ENCODE measurements around the gene ACSL3. TPM values are rescaled to one million over a fixed set of nuclear protein-coding genes. Genes with fewer than 3 reads are reported as not detected.

The ACSL3 gene
- total RNA-seq, 1 donor from 2014 or later, result 87.0 TPM

- Mint-ChIP-seq H3K36me3 (ENCODE audit: unreplicated experiment) (no peaks in the 10 kb centered on the region), H3K27ac (ENCODE audit: unreplicated experiment) (no peak overlapping the region), H3K27me3 (ENCODE audit: unreplicated experiment) (peaks cover 2% of the 10 kb centered on the region), H3K4me3 (ENCODE audit: unreplicated experiment) (no peak overlapping the region), H3K4me1 (ENCODE audit: low read depth, unreplicated experiment) (peaks cover 4% of the 10 kb centered on the region), H3K9me3 (ENCODE audit: unreplicated experiment) (no peaks in the 10 kb centered on the region)
- TF ChIP-seq, protein P1, sequence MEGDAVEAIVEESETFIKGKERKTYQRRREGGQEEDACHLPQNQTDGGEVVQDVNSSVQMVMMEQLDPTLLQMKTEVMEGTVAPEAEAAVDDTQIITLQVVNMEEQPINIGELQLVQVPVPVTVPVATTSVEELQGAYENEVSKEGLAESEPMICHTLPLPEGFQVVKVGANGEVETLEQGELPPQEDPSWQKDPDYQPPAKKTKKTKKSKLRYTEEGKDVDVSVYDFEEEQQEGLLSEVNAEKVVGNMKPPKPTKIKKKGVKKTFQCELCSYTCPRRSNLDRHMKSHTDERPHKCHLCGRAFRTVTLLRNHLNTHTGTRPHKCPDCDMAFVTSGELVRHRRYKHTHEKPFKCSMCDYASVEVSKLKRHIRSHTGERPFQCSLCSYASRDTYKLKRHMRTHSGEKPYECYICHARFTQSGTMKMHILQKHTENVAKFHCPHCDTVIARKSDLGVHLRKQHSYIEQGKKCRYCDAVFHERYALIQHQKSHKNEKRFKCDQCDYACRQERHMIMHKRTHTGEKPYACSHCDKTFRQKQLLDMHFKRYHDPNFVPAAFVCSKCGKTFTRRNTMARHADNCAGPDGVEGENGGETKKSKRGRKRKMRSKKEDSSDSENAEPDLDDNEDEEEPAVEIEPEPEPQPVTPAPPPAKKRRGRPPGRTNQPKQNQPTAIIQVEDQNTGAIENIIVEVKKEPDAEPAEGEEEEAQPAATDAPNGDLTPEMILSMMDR (IDR thresholded peaks at IDR 0.05; ENCODE audit: partially characterized antibody, unreplicated experiment), result no peak
- DNase-seq, result no peak
These were observed 31.9 kb downstream of the ACSL3 start for GRCh38 chr2:222892761-222893160.

DNA sequence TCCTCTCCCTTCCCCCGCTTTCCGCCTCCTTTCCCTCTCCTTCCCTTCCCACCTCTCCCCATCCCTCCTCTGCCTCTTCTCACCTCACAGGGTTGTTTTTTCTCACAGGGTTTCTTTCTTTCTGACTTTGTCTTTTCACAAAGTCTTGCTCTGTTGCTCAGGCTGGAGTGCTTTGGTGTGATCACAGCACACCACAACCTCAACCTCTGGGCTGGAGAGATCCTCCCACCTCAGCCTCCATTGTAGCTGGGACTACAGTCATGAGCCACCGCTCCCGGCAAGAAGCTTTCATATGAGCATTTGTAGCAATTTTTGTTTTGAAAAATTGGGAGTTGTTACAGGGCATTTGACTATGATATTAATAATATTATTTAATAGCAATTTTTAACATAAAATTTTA lies 32.9 kb downstream of the ACSL3 start:
- Mint-ChIP-seq H3K4me3 (ENCODE audit: unreplicated experiment) (no peak overlapping the region), H3K27me3 (ENCODE audit: unreplicated experiment) (peaks cover 2% of the 10 kb centered on the region), H3K4me1 (ENCODE audit: low read depth, unreplicated experiment) (peaks cover 4% of the 10 kb centered on the region), H3K27ac (ENCODE audit: unreplicated experiment) (no peak overlapping the region), H3K36me3 (ENCODE audit: unreplicated experiment) (no peaks in the 10 kb centered on the region), H3K9me3 (ENCODE audit: unreplicated experiment) (no peaks in the 10 kb centered on the region)
- TF ChIP-seq, protein P1 (IDR thresholded peaks at IDR 0.05; ENCODE audit: partially characterized antibody, unreplicated experiment), result no peak
- DNase-seq, result no peak

DNA sequence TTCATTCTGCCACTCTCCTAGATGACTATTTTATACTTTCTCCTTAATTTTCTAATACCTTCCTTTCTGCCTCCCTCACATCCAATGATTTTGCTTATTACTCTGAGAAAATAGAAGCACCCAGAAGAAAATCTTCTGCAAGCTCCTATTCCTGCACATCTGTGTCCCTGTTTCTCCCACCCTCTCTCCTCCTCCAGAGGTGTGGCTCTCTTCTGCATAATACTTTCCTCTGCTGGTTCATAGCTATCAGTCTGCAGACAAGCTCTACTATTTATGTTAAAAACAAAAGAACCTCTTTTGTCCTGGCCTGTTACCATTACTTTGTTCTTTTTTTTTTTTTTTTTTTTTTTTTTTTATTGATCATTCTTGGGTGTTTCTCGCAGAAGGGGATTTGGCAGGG lies 34.3 kb downstream of the ACSL3 start:
- DNase-seq, result no peak
- Mint-ChIP-seq H3K36me3 (ENCODE audit: unreplicated experiment) (no peaks in the 10 kb centered on the region), H3K27ac (ENCODE audit: unreplicated experiment) (no peak overlapping the region), H3K4me3 (ENCODE audit: unreplicated experiment) (no peak overlapping the region), H3K27me3 (ENCODE audit: unreplicated experiment) (peaks cover 2% of the 10 kb centered on the region), H3K9me3 (ENCODE audit: unreplicated experiment) (no peaks in the 10 kb centered on the region), H3K4me1 (ENCODE audit: low read depth, unreplicated experiment) (no peaks in the 10 kb centered on the region)
- TF ChIP-seq, protein P1 (IDR thresholded peaks at IDR 0.05; ENCODE audit: partially characterized antibody, unreplicated experiment), result no peak

- no peak for DNase-seq
- H3K4me3 Mint-ChIP-seq (ENCODE audit: unreplicated experiment), result no peak overlapping the region
- H3K9me3 Mint-ChIP-seq (ENCODE audit: unreplicated experiment), result no peaks in the 10 kb centered on the region
- no peaks in the 10 kb centered on the region for H3K4me1 Mint-ChIP-seq (ENCODE audit: low read depth, unreplicated experiment)
- no peak overlapping the region for H3K27ac Mint-ChIP-seq (ENCODE audit: unreplicated experiment)
- TF ChIP-seq, protein P1 (IDR thresholded peaks at IDR 0.05; ENCODE audit: partially characterized antibody, unreplicated experiment), result no peak
- H3K27me3 Mint-ChIP-seq (ENCODE audit: unreplicated experiment), result peaks cover 2% of the 10 kb centered on the region
- no peaks in the 10 kb centered on the region for H3K36me3 Mint-ChIP-seq (ENCODE audit: unreplicated experiment)
These were observed 37.1 kb downstream of the ACSL3 start for GRCh38 chr2:222897898-222898297.

- DNase-seq, result no peak
- no peak overlapping the region for H3K27ac Mint-ChIP-seq (ENCODE audit: unreplicated experiment)
- H3K27me3 Mint-ChIP-seq (ENCODE audit: unreplicated experiment), result no peaks in the 10 kb centered on the region
- H3K4me1 Mint-ChIP-seq (ENCODE audit: low read depth, unreplicated experiment), result no peaks in the 10 kb centered on the region
- H3K36me3 Mint-ChIP-seq (ENCODE audit: unreplicated experiment), result no peaks in the 10 kb centered on the region
- H3K4me3 Mint-ChIP-seq (ENCODE audit: unreplicated experiment), result no peak overlapping the region
- no peaks in the 10 kb centered on the region for H3K9me3 Mint-ChIP-seq (ENCODE audit: unreplicated experiment)
- TF ChIP-seq, protein P1 (IDR thresholded peaks at IDR 0.05; ENCODE audit: partially characterized antibody, unreplicated experiment), result no peak
These were observed 38.8 kb downstream of the ACSL3 start for GRCh38 chr2:222899413-222900181.

All from glutamatergic neuron (in vitro differentiated cells).